OCI-LY1 (cell line): Measurements from ENCODE around the gene TNS1.

Experiments
- H2AFZ ChIP-seq: fragments of 200-600 bp; sonication (generic), shearing (Covaris generic); 2 replicates; pipeline ENCODE4 v1.6.0; 2014; ENCODE audit warnings: antibody characterized with exemption, mild to moderate bottlenecking, low read length
- H3F3A ChIP-seq: fragments of 200-600 bp; sonication (generic), shearing (Covaris generic); 2 replicates; pipeline ENCODE4 v1.6.0; 2014; ENCODE audit warnings: mild to moderate bottlenecking, antibody characterized with exemption, low read length, moderate library complexity; ENCODE audit not compliant: insufficient read depth
- H3K27ac ChIP-seq: fragments of 200-600 bp; sonication (generic); 2 replicates; pipeline ENCODE4 v1.5.1; 2014; ENCODE audit warnings: low read length, mixed run types, mild to moderate bottlenecking, low read depth; ENCODE audit not compliant: poor library complexity, severe bottlenecking
- H3K27me3 ChIP-seq: fragments of 200-600 bp; sonication (generic); 2 replicates; pipeline ENCODE4 v1.6.0; 2014; ENCODE audit warnings: antibody characterized with exemption, mild to moderate bottlenecking, low read length, moderate library complexity; ENCODE audit not compliant: insufficient read depth
- H3K36me3 ChIP-seq: fragments of 200-600 bp; sonication (generic); 2 replicates; pipeline ENCODE4 v1.6.1; 2014; ENCODE audit warnings: mild to moderate bottlenecking, antibody characterized with exemption, low read length, moderate library complexity, mixed read lengths; ENCODE audit not compliant: insufficient read depth
- H3K4me1 ChIP-seq: fragments of 200-600 bp; sonication (generic); 2 replicates; pipeline ENCODE4 v1.5.1; 2014; ENCODE audit warnings: mild to moderate bottlenecking, low read length, moderate library complexity; ENCODE audit not compliant: insufficient read depth, severe bottlenecking
- H3K4me2 ChIP-seq: fragments of 200-600 bp; sonication (generic), shearing (Covaris generic); 2 replicates; pipeline ENCODE4 v1.6.1; 2014; ENCODE audit warnings: low read length
- H3K4me3 ChIP-seq: fragments of 200-600 bp; sonication (generic); 2 replicates; pipeline ENCODE4 v1.5.1; 2014; ENCODE audit warnings: low read length, low read depth, mild to moderate bottlenecking, mixed read lengths; ENCODE audit not compliant: poor library complexity, severe bottlenecking
- H3K79me2 ChIP-seq: fragments of 200-600 bp; shearing (Covaris generic); 2 replicates; pipeline ENCODE4 v1.6.1; 2016; ENCODE audit warnings: mixed run types, low read length, mixed read lengths; ENCODE audit not compliant: insufficient read depth
- H3K9ac ChIP-seq: fragments of 200-600 bp; sonication (generic), shearing (Covaris generic); 2 replicates; pipeline ENCODE4 v1.6.1; 2014; ENCODE audit warnings: mild to moderate bottlenecking, low read length, mixed read lengths
- H3K9me2 ChIP-seq: fragments of 200-600 bp; sonication (generic), shearing (Covaris generic); 2 replicates; pipeline ENCODE4 v1.6.1; 2014; ENCODE audit warnings: low read depth, mild to moderate bottlenecking, low read length, mixed read lengths
- H3K9me3 ChIP-seq: fragments of 200-600 bp; shearing (Covaris generic); 2 replicates; pipeline ENCODE4 v1.6.1; 2014; ENCODE audit warnings: low read length, mixed read lengths
- H4K20me1 ChIP-seq: fragments of 200-600 bp; sonication (generic), shearing (Covaris generic); 2 replicates; pipeline ENCODE4 v1.6.0; 2016; ENCODE audit warnings: mild to moderate bottlenecking, low read length; ENCODE audit not compliant: insufficient read depth
- CTCF ChIP-seq: fragments of 200-600 bp; sonication (generic), shearing (Covaris generic); IDR thresholded peaks from 2 replicates; pipeline ENCODE4 v1.5.1; 2017; ENCODE audit warnings: mild to moderate bottlenecking, antibody characterized with exemption, low read length, moderate library complexity, mixed read lengths
- EZH2 ChIP-seq: fragments of 200-600 bp; sonication (generic), shearing (Covaris generic); IDR thresholded peaks from 2 replicates; pipeline ENCODE4 v1.8.0; 2017; ENCODE audit warnings: borderline replicate concordance, mixed run types, mild to moderate bottlenecking, antibody characterized with exemption, low read length, moderate library complexity, mixed read lengths

TNS1 gene

GRCh38 chr2:217801115-217801531 lies 201.7 kb downstream of the TNS1 start:
- Histone ChIP-seq H3K9me2 (no peaks in the 10 kb centered on the region), H3F3A (no peaks in the 10 kb centered on the region), H3K27me3 (no peaks in the 10 kb centered on the region), H3K9me3 (no peaks in the 10 kb centered on the region), H3K9ac (no peak overlapping the region), H3K4me1 (peaks cover 30% of the 10 kb centered on the region), H2AFZ (no peak overlapping the region), H3K4me2 (no peak overlapping the region), H3K27ac (no peak overlapping the region), H3K79me2 (no peaks in the 10 kb centered on the region), H3K36me3 (no peaks in the 10 kb centered on the region), H3K4me3 (no peak overlapping the region), H4K20me1 (no peaks in the 10 kb centered on the region)
- TF ChIP-seq EZH2: no peak
- TF ChIP-seq CTCF: no peak

- Histone ChIP-seq H4K20me1 (no peaks in the 10 kb centered on the region), H3K9me2 (no peaks in the 10 kb centered on the region), H3K4me2 (no peak overlapping the region), H3F3A (no peaks in the 10 kb centered on the region), H3K27me3 (no peaks in the 10 kb centered on the region), H3K9me3 (no peaks in the 10 kb centered on the region), H3K27ac (no peak overlapping the region), H3K79me2 (no peaks in the 10 kb centered on the region), H3K4me3 (no peak overlapping the region), H2AFZ (no peak overlapping the region), H3K4me1 (peaks cover 36% of the 10 kb centered on the region), H3K36me3 (no peaks in the 10 kb centered on the region), H3K9ac (no peak overlapping the region)
- no peak for TF ChIP-seq EZH2
- no peak for TF ChIP-seq CTCF
Measured at GRCh38 chr2:217800433-217801114, 202.2 kb downstream of the TNS1 start.

DNA sequence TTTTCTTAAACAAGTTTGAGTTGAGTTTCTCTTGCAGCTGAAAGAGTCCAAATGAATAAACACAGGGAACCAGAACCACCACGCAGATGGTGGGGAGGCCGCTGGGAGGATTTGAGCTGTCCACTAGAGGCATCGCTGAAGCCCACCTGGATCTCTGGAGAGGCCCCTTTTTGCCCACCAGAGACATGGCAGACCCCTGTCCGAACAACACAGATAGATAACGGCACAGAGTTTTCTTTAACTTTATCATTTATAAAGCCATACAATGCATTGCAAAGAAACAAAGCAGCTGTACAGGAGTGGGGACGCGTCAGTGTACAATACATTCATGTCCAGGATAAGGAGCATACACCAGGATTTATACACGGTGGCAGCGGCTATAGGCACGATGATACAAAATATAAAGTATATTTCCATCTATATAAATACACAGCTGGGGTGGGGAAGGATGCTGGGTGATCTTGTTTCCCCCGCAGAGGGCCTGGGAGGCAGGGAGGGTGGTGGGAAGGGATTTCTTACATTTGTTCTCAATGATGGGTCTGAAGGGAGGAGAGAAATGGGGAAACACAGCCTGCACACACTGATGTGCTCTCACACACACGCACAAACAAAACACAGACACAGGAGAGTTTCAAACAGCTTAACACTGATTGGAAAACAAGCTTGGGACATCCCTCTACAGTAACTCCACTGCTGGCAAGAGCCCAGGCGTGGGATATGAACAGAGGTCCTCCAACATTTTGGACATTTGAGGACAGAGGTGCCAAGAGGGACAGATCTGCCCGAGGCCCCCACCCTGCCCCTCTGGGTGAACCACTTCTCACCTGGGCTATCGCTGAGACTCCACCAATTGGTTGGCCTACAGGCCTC lies 203.0 kb downstream of the TNS1 start:
- H3K36me3 ChIP-seq: no peaks in the 10 kb centered on the region
- H3K27me3 ChIP-seq: no peaks in the 10 kb centered on the region
- H4K20me1 ChIP-seq: no peaks in the 10 kb centered on the region
- no peak overlapping the region for H3K4me2 ChIP-seq
- H3F3A ChIP-seq: no peaks in the 10 kb centered on the region
- H3K27ac ChIP-seq: no peak overlapping the region
- peaks cover 36% of the 10 kb centered on the region for H3K4me1 ChIP-seq
- no peak overlapping the region for H3K4me3 ChIP-seq
- H2AFZ ChIP-seq: no peak overlapping the region
- no peaks in the 10 kb centered on the region for H3K9me3 ChIP-seq
- no peaks in the 10 kb centered on the region for H3K79me2 ChIP-seq
- H3K9me2 ChIP-seq: no peaks in the 10 kb centered on the region
- TF ChIP-seq CTCF (no peak), EZH2 (no peak)
- H3K9ac ChIP-seq: no peak overlapping the region
